HFFc6 (cell line): Measurements from ENCODE around the gene ANKRD7. TPM values are rescaled to one million over a fixed set of nuclear protein-coding genes. Genes with fewer than 3 reads are reported as not detected.
A peak's percentile ranks its signal among the peaks of the same experiment; 100 is the strongest.

ENCODE experiments used
- DNase-seq: peaks from one replicate; pipeline ENCODE4 v3.0.0-alpha.2; 2018
- H3K27ac Mint-ChIP-seq: 2 replicates; pipeline ENCODE4 v1.8.0; 2020; ENCODE audit warnings: mild to moderate bottlenecking, mixed read lengths
- H3K27me3 Mint-ChIP-seq: 2 replicates; pipeline ENCODE4 v1.8.0; 2021; ENCODE audit warnings: mild to moderate bottlenecking, moderate library complexity, mixed read lengths; ENCODE audit not compliant: insufficient read depth
- H3K36me3 Mint-ChIP-seq: 2 replicates; pipeline ENCODE4 v1.8.0; 2021; ENCODE audit warnings: low read depth, mixed read lengths
- H3K4me1 Mint-ChIP-seq: 2 replicates; pipeline ENCODE4 v1.8.0; 2020; ENCODE audit warnings: low read depth, mixed read lengths
- H3K4me3 Mint-ChIP-seq: 2 replicates; pipeline ENCODE4 v1.8.0; 2020; ENCODE audit warnings: mild to moderate bottlenecking, moderate library complexity, mixed read lengths
- H3K9me3 Mint-ChIP-seq: 2 replicates; pipeline ENCODE4 v1.8.0; 2020; ENCODE audit warnings: mild to moderate bottlenecking, mixed read lengths
- CTCF ChIP-seq: fragments of 200-600 bp; sonication (generic); IDR thresholded peaks from 2 replicates; pipeline ENCODE4 v1.5.0; 2021; ENCODE audit warnings: antibody characterized with exemption, mild to moderate bottlenecking
- total RNA-seq, 6 experiments: library from RNA; stranded (reverse); fragmentation: NEBNext Ultra II Directional; extraction: Animal tissue kit (Norgen Biotek cat#: 25700); gene quantifications; 2 replicates in 1 of 6; 3 replicates in 5 of 6; pipeline ENCODE4 v1.2.3, GENCODE V29; 2021

The ANKRD7 gene
- total RNA-seq, 6 experiments from 2014 or later: 0.35 to 0.57 (median 0.37) TPM; not detected in 3

GRCh38 chr7:118183786-118184564 lies 40.5 kb upstream of the ANKRD7 start, which contains the start of gene LSM8:
Gene LSM8 (plus strand): TSS chr7:118184164. CDS start chr7:118184224, 60 bp downstream.
- Mint-ChIP-seq H3K27ac (peak within 1 kb of the TSS; percentile 98), H3K9me3 (no peaks in the 10 kb centered on the region), H3K4me1 (peaks cover 25% of the 10 kb centered on the region), H3K36me3 (peaks cover 23% of the 10 kb centered on the region), H3K4me3 (peak within 1 kb of the TSS; percentile 97), H3K27me3 (no peaks in the 10 kb centered on the region; the same call in 1 of the 2 replicates)
- no peak for TF ChIP-seq CTCF
- peak; percentile 98 for DNase-seq

GRCh38 chr7:118184565-118184940 lies 40.0 kb upstream of the ANKRD7 start:
- DNase-seq: no peak
- TF ChIP-seq CTCF: no peak
- no peaks in the 10 kb centered on the region for H3K9me3 Mint-ChIP-seq
- peaks cover 23% of the 10 kb centered on the region for H3K36me3 Mint-ChIP-seq
- H3K4me1 Mint-ChIP-seq: peaks cover 25% of the 10 kb centered on the region
- H3K4me3 Mint-ChIP-seq: peak overlapping the region; percentile 97
- peak overlapping the region; percentile 98 for H3K27ac Mint-ChIP-seq
- H3K27me3 Mint-ChIP-seq: no peaks in the 10 kb centered on the region; the same call in 1 of the 2 replicates

GRCh38 chr7:118185163-118185860 lies 39.2 kb upstream of the ANKRD7 start:
- no peaks in the 10 kb centered on the region; the same call in 1 of the 2 replicates for H3K27me3 Mint-ChIP-seq
- H3K36me3 Mint-ChIP-seq: peaks cover 23% of the 10 kb centered on the region
- no peaks in the 10 kb centered on the region for H3K9me3 Mint-ChIP-seq
- H3K4me3 Mint-ChIP-seq: peak overlapping the region; percentile 97
- no peak for TF ChIP-seq CTCF
- peaks cover 25% of the 10 kb centered on the region for H3K4me1 Mint-ChIP-seq
- DNase-seq: no peak
- H3K27ac Mint-ChIP-seq: peak overlapping the region; percentile 70

GRCh38 chr7:118186501-118186900 lies 38.0 kb upstream of the ANKRD7 start:
- no peaks in the 10 kb centered on the region; the same call in 1 of the 2 replicates for H3K27me3 Mint-ChIP-seq
- H3K36me3 Mint-ChIP-seq: peaks cover 23% of the 10 kb centered on the region
- no peaks in the 10 kb centered on the region for H3K9me3 Mint-ChIP-seq
- peak overlapping the region; percentile 97 for H3K4me3 Mint-ChIP-seq
- TF ChIP-seq CTCF: no peak
- no peak overlapping the region; the same call in 1 of the 2 replicates for H3K27ac Mint-ChIP-seq
- no peak for DNase-seq
- peaks cover 25% of the 10 kb centered on the region for H3K4me1 Mint-ChIP-seq

- Mint-ChIP-seq H3K27ac (no peak overlapping the region), H3K27me3 (peaks cover 1% of the 10 kb centered on the region; the same call in 1 of the 2 replicates), H3K4me3 (no peak overlapping the region), H3K9me3 (no peaks in the 10 kb centered on the region), H3K36me3 (no peaks in the 10 kb centered on the region; the same call in 1 of the 2 replicates), H3K4me1 (no peaks in the 10 kb centered on the region)
- no peak for DNase-seq
- TF ChIP-seq CTCF: no peak
Observed at GRCh38 chr7:118194571-118194970, 29.9 kb upstream of the ANKRD7 start.
